IPS DF 6.9 (cell line): ENCODE results near the gene FMN2.

Experiments used
- DNase-seq: peaks from one replicate; pipeline ENCODE4 v3.0.0-alpha.2; 2013; ENCODE audit warnings: low read depth, low spot score
- H3K27ac ChIP-seq: one replicate; pipeline ENCODE4 v1.5.1; 2013; ENCODE audit warnings: low read length, control low read depth
- H3K27me3 ChIP-seq: 2 replicates; pipeline ENCODE4 v1.6.1; 2013; ENCODE audit warnings: mild to moderate bottlenecking, low read length; ENCODE audit not compliant: control insufficient read depth, insufficient read depth
- H3K36me3 ChIP-seq: 2 replicates; pipeline ENCODE4 v1.6.1; 2013; ENCODE audit warnings: low read length; ENCODE audit not compliant: control insufficient read depth, insufficient read depth
- H3K4me1 ChIP-seq: 2 replicates; pipeline ENCODE4 v1.6.1; 2013; ENCODE audit warnings: low read length; ENCODE audit not compliant: control insufficient read depth, insufficient read depth
- H3K4me3 ChIP-seq: 2 replicates; pipeline ENCODE4 v1.5.1; 2013; ENCODE audit warnings: mild to moderate bottlenecking, low read length
- H3K9me3 ChIP-seq: 2 replicates; pipeline ENCODE4 v1.6.1; 2013; ENCODE audit warnings: low read length, inconsistent platforms; ENCODE audit not compliant: control insufficient read depth, insufficient read depth
- WGBS: extraction: QIAGEN DNeasy Blood & Tissue Kit; methylation state at CpG from one replicate; pipeline ENCODE4 v1.1.7; 2013; ENCODE audit warnings: mixed read lengths, missing lambda C conversion rate; ENCODE audit not compliant: insufficient read length, insufficient coverage; 5-methylcytosine and 5-hydroxymethylcytosine counted together

Gene FMN2

GRCh38 chr1:240096974-240097373 is 5.3 kb downstream of the FMN2 start:
- Histone ChIP-seq H3K9me3 (no peaks in the 10 kb centered on the region), H3K4me3 (no peak overlapping the region), H3K4me1 (peaks cover 2% of the 10 kb centered on the region), H3K27me3 (peaks cover 8% of the 10 kb centered on the region; the same call in 1 of the 2 replicates), H3K27ac (no peak overlapping the region), H3K36me3 (no peaks in the 10 kb centered on the region)
- DNase-seq = no peak
- WGBS = no CpG with 5 or more reads among the region's 4 CpGs

- peaks cover 1% of the 10 kb centered on the region; the same call in 1 of the 2 replicates for H3K27me3 ChIP-seq
- no peak overlapping the region for H3K27ac ChIP-seq
- no peaks in the 10 kb centered on the region for H3K36me3 ChIP-seq
- no peak overlapping the region for H3K4me3 ChIP-seq
- H3K9me3 ChIP-seq = no peaks in the 10 kb centered on the region
- H3K4me1 ChIP-seq = peaks cover 2% of the 10 kb centered on the region; the same call in 1 of the 2 replicates
- no CpG with 5 or more reads among the region's 6 CpGs for WGBS
- DNase-seq = no peak
These were observed 6.9 kb downstream of the FMN2 start for GRCh38 chr1:240098534-240098933.

GRCh38 chr1:240099329-240099728 is 7.6 kb downstream of the FMN2 start:
- peaks cover 2% of the 10 kb centered on the region; the same call in 1 of the 2 replicates for H3K4me1 ChIP-seq
- no CpG with 5 or more reads among the region's 5 CpGs for WGBS

GRCh38 chr1:240099748-240100147 is 8.1 kb downstream of the FMN2 start:
- Histone ChIP-seq H3K4me3 (no peak overlapping the region), H3K27ac (no peak overlapping the region), H3K27me3 (no peaks in the 10 kb centered on the region), H3K4me1 (peaks cover 2% of the 10 kb centered on the region; the same call in 1 of the 2 replicates), H3K36me3 (no peaks in the 10 kb centered on the region), H3K9me3 (no peaks in the 10 kb centered on the region)
- WGBS = no CpG with 5 or more reads among the region's 3 CpGs
- no peak for DNase-seq

More at GRCh38 chr1:240099329-240099728, 7.6 kb downstream of the FMN2 start:
- no peak overlapping the region for H3K4me3 ChIP-seq
- no peak for DNase-seq
- no peaks in the 10 kb centered on the region for H3K36me3 ChIP-seq
- H3K27ac ChIP-seq = no peak overlapping the region
- no peaks in the 10 kb centered on the region for H3K9me3 ChIP-seq
- no peaks in the 10 kb centered on the region for H3K27me3 ChIP-seq

GRCh38 chr1:240100371-240100934 is 8.8 kb downstream of the FMN2 start:
- Histone ChIP-seq H3K4me3 (no peak overlapping the region), H3K27ac (no peak overlapping the region), H3K4me1 (peaks cover 2% of the 10 kb centered on the region; the same call in 1 of the 2 replicates), H3K36me3 (no peaks in the 10 kb centered on the region), H3K9me3 (no peaks in the 10 kb centered on the region), H3K27me3 (no peaks in the 10 kb centered on the region)
- DNase-seq = no peak
- WGBS = no CpG with 5 or more reads among the region's 1 CpG

GRCh38 chr1:240101306-240101705 is 9.6 kb downstream of the FMN2 start:
- no CpG with 5 or more reads among the region's 7 CpGs for WGBS
- no peaks in the 10 kb centered on the region for H3K9me3 ChIP-seq
- no peaks in the 10 kb centered on the region for H3K27me3 ChIP-seq
- peaks cover 2% of the 10 kb centered on the region; the same call in 1 of the 2 replicates for H3K4me1 ChIP-seq
- no peaks in the 10 kb centered on the region for H3K36me3 ChIP-seq
- DNase-seq = no peak
- H3K27ac ChIP-seq = no peak overlapping the region
- no peak overlapping the region for H3K4me3 ChIP-seq

- Histone ChIP-seq H3K27me3 (no peaks in the 10 kb centered on the region), H3K36me3 (no peaks in the 10 kb centered on the region), H3K4me3 (no peak overlapping the region), H3K27ac (no peak overlapping the region), H3K9me3 (no peaks in the 10 kb centered on the region), H3K4me1 (peaks cover 2% of the 10 kb centered on the region; the same call in 1 of the 2 replicates)
- no peak for DNase-seq
- WGBS = 100% methylated on average over 2 of the region's 3 CpGs
These were observed 10.1 kb downstream of the FMN2 start for GRCh38 chr1:240101737-240102136.

- no peaks in the 10 kb centered on the region; the same call in 1 of the 2 replicates for H3K4me1 ChIP-seq
- no peak overlapping the region for H3K4me3 ChIP-seq
- no peaks in the 10 kb centered on the region for H3K27me3 ChIP-seq
- DNase-seq = no peak
- no peaks in the 10 kb centered on the region for H3K36me3 ChIP-seq
- WGBS = no CpG with 5 or more reads among the region's 2 CpGs
- H3K9me3 ChIP-seq = no peaks in the 10 kb centered on the region
- no peak overlapping the region for H3K27ac ChIP-seq
These were observed 13.0 kb downstream of the FMN2 start for GRCh38 chr1:240104672-240105071.

GRCh38 chr1:240107058-240107684 is 15.5 kb downstream of the FMN2 start:
- no peaks in the 10 kb centered on the region for H3K36me3 ChIP-seq

GRCh38 chr1:240109130-240109529 is 17.4 kb downstream of the FMN2 start:
- no peaks in the 10 kb centered on the region for H3K27me3 ChIP-seq
- no peak for DNase-seq
- H3K27ac ChIP-seq = no peak overlapping the region
- H3K4me3 ChIP-seq = no peak overlapping the region
- no peaks in the 10 kb centered on the region for H3K4me1 ChIP-seq
- no peaks in the 10 kb centered on the region for H3K36me3 ChIP-seq
- H3K9me3 ChIP-seq = no peaks in the 10 kb centered on the region
- WGBS = no CpG with 5 or more reads among the region's 2 CpGs

More at GRCh38 chr1:240107058-240107684, 15.5 kb downstream of the FMN2 start:
- no peak for DNase-seq
- H3K4me1 ChIP-seq = no peaks in the 10 kb centered on the region
- H3K27ac ChIP-seq = no peak overlapping the region
- no CpG with 5 or more reads among the region's 3 CpGs for WGBS
- no peak overlapping the region for H3K4me3 ChIP-seq
- no peaks in the 10 kb centered on the region for H3K27me3 ChIP-seq
- no peaks in the 10 kb centered on the region for H3K9me3 ChIP-seq
